K562 (cell line): ENCODE data around the gene RHBDD1. TPM values are rescaled to one million over a fixed set of nuclear protein-coding genes. Genes with fewer than 3 reads are reported as not detected.

ENCODE experiments used
- ARHGAP35 ChIP-seq: fragments of 450-650 bp; IDR thresholded peaks from 2 replicates; pipeline ENCODE4 v1.6.1; 2018; ENCODE audit not compliant: partially characterized antibody
- BACH1 ChIP-seq: fragments of 200-800 bp; sonication (Bioruptor generic); IDR thresholded peaks from 2 replicates; pipeline ENCODE4 v1.6.1; 2016; ENCODE audit warnings: missing genetic modification characterization, missing compliant biosample characterization
- BRD9 ChIP-seq: fragments of 450-650 bp; IDR thresholded peaks from 2 replicates; pipeline ENCODE4 v1.6.1; 2018; ENCODE audit warnings: low read depth; ENCODE audit not compliant: partially characterized antibody
- C11orf30 ChIP-seq: fragments of 450-650 bp; IDR thresholded peaks from 2 replicates; pipeline ENCODE4 v1.6.1; 2016; ENCODE audit warnings: low read depth, mild to moderate bottlenecking
- CBFA2T2 ChIP-seq: fragments of 450-650 bp; conservative IDR thresholded peaks from 2 replicates; pipeline ENCODE4 v1.6.1; 2017; ENCODE audit warnings: mild to moderate bottlenecking
- CREBBP ChIP-seq: IDR thresholded peaks from one replicate; pipeline ENCODE4 v1.6.1; 2012; ENCODE audit warnings: low read depth, mild to moderate bottlenecking, control low read depth, inconsistent platforms, low read length
- CTCF ChIP-seq, 3 experiments: IDR thresholded peaks in 2 of 3; conservative IDR thresholded peaks in 1 of 3; 2 replicates each; pipeline ENCODE4 v1.5.1; 2011 to 2012; ENCODE audit warnings: low read length in 3 of 3, mild to moderate bottlenecking in 3 of 3, control low read depth in 2 of 3, improper control_type of control experiment in 1 of 3, inconsistent platforms in 1 of 3, low read depth in 1 of 3, mixed read lengths in 1 of 3, moderate library complexity in 1 of 3; ENCODE audit not compliant: insufficient read depth in 2 of 3
- ID3 ChIP-seq, 2 experiments: fragments of 250-450 bp in 1 of 2; fragments of 450-650 bp in 1 of 2; sonication (Bioruptor Pico) in 1 of 2; IDR thresholded peaks; 2 replicates each; pipeline versions ENCODE4 v1.6.1 to v1.8.0; 2016 to 2021; ENCODE audit warnings: mild to moderate bottlenecking in 2 of 2, moderate library complexity in 2 of 2, missing compliant biosample characterization in 1 of 2, missing genetic modification characterization in 1 of 2
- IRF2 ChIP-seq: sonication (generic); formaldehyde crosslinking; IDR thresholded peaks from 2 replicates; pipeline ENCODE4 v1.8.1; 2022; ENCODE audit warnings: mild to moderate bottlenecking, missing genetic modification reagents
- MAFF ChIP-seq: IDR thresholded peaks from 2 replicates; pipeline ENCODE4 v1.6.1; 2012; ENCODE audit warnings: low read length, improper control_type of control experiment
- NR1H2 ChIP-seq: sonication (generic); formaldehyde crosslinking; IDR thresholded peaks from 2 replicates; pipeline ENCODE4 v1.4.0; 2020; ENCODE audit warnings: mild to moderate bottlenecking, missing genetic modification reagents
- PHF20 ChIP-seq: fragments of 450-650 bp; IDR thresholded peaks from 2 replicates; pipeline ENCODE4 v1.6.1; 2018; ENCODE audit not compliant: partially characterized antibody
- PHTF2 ChIP-seq: fragments of 250-450 bp; sonication (Bioruptor Pico); IDR thresholded peaks from 2 replicates; pipeline ENCODE4 v1.5.0; 2021; ENCODE audit warnings: mild to moderate bottlenecking
- SIN3B ChIP-seq: fragments of 450-650 bp; IDR thresholded peaks from 2 replicates; pipeline ENCODE4 v1.6.1; 2017; ENCODE audit warnings: low read depth, mild to moderate bottlenecking, moderate library complexity
- SMC3 ChIP-seq: conservative IDR thresholded peaks from 2 replicates; pipeline ENCODE4 v1.6.1; 2011; ENCODE audit warnings: low read depth, low read length, improper control_type of control experiment; ENCODE audit not compliant: insufficient read depth
- ZEB2 ChIP-seq: fragments of 450-650 bp; IDR thresholded peaks from 2 replicates; pipeline ENCODE4 v1.6.1; 2016
- ZNF586 ChIP-seq: fragments of 450-650 bp; formaldehyde crosslinking; conservative IDR thresholded peaks from 2 replicates; pipeline ENCODE4 v1.4.0; 2020; ENCODE audit warnings: mild to moderate bottlenecking, moderate library complexity
- polyA plus RNA-seq, 8 experiments: library from polyadenylated mRNA; depleted of rRNA in 4 of 8; stranded (reverse) in 5 of 8; unstranded in 3 of 8; fragments of >200 nt; fragmentation: Nextera tagmentation in 2 of 8; fragmentation: Illumina TruSeq in 1 of 8; extraction: Ambion mirVana in 2 of 8; extraction: Trizol in 1 of 8; gene quantifications; 2 replicates each; pipeline versions ENCODE4 v1.2.1 to v1.2.3, GENCODE V29; 2011 to 2014; ENCODE audit warnings: inconsistent platforms in 1 of 8, missing spikeins in 1 of 8
- total RNA-seq, 7 experiments: library from RNA; depleted of rRNA in 6 of 7; stranded (reverse); fragments of >200 nt in 6 of 7; fragmentation: Illumina TruSeq in 2 of 7; extraction: Trizol in 2 of 7; gene quantifications; 2 replicates each; pipeline versions ENCODE4 v1.2.1 to v1.2.3, GENCODE V29; 2011 to 2021; ENCODE audit warnings: low replicate concordance in 1 of 7

Gene RHBDD1
- total and polyA plus RNA-seq, 9 of the 15 experiments (the other 6 are each of a cell fraction or from before 2014, with no cell fraction given) = 4.8 to 34.8 (median 15.6) TPM

GRCh38 chr2:226984750-226985582 lies 149.1 kb downstream of the RHBDD1 start (continued):
- TF ChIP-seq SIN3B = no peak
- TF ChIP-seq ZNF586 (CRISPR knock-in tag) = no peak
- peak; percentile 42 to 70 (median 50); a peak in 4 of 6 replicates for TF ChIP-seq CTCF (IDR thresholded peaks at IDR 0.05 in 2 of 3, conservative IDR thresholded peaks at IDR 0.05 in 1 of 3; ENCODE audit: insufficient read depth in 2 of 3, low read depth in 1 of 3, low read length in 3 of 3)
- no peak for TF ChIP-seq IRF2 (CRISPR knock-in tag)
- TF ChIP-seq ARHGAP35 = no peak
- TF ChIP-seq NR1H2 = no peak
- TF ChIP-seq C11orf30 = peak; percentile 81
- TF ChIP-seq ID3 (CRISPR knock-in tag; IDR thresholded peaks at IDR 0.05) = no peak
- TF ChIP-seq ID3 (tag; IDR thresholded peaks at IDR 0.05) = no peak
- TF ChIP-seq ZEB2 = no peak
- TF ChIP-seq CBFA2T2 = no peak
- no peak for TF ChIP-seq BRD9
- no peak for TF ChIP-seq PHTF2 (CRISPR knock-in tag)
- TF ChIP-seq PHF20 = no peak
- no peak for TF ChIP-seq BACH1 (tag)
- TF ChIP-seq SMC3 = peak; percentile 45
- no peak for TF ChIP-seq CREBBP
- peak; percentile 71 for TF ChIP-seq MAFF
